HCEC 1CT (cell line): ENCODE measurements around the gene C5.
A peak's percentile ranks its signal among the peaks of the same experiment; 100 is the strongest.
"Not testable (repeated sequence)": the region's sequence is repeated elsewhere in the genome, so short reads cannot be mapped to it uniquely, and the experiment has no call there.

Experiments used
- DNase-seq: peaks from one replicate; pipeline ENCODE4 v3.0.0-alpha.2; 2017

Gene C5

DNA sequence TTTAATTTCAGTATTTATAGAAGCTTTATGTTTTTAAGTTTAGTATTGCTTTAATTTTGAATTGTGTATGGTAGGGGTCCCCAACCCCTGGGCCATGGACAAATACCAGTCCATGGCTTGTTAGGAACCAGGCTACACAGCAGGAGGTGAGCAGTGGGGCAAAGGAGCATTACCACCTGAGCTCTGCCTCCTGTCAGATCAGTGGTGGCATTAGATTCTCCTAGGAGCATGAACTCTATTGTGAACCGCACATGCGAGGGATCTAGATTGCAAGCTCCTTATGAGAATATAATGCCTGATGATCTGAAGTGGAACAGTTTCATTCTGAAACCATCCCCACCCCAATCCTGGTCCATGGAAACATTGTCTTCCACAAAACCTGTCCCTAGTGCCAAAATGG, 1.9 kb downstream of the C5 start:
- DNase-seq: no peak

GRCh38 chr9:121038804-121039203, 11.3 kb downstream of the C5 start:
- DNase-seq: no peak

GRCh38 chr9:121038362-121038761, 11.7 kb downstream of the C5 start:
- DNase-seq: no peak

DNA sequence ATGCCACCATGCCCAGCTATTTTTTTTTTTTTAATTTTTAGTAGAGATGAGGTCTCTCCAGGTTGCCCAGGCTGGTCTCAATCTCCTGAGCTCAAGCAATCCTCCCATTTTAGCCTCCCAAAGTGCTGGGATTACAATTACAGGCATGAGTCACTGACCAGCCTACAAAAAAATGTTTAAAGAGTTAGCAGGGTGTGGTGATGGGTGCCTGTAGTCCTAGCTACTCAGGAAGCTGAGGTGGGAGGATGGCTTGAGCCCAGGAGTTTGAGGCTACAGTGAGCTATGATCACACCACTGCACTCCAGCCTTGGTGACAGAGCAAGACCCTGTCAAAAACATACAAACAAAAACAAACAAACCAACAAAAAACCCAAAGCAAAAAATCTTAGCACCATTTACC, 14.4 kb downstream of the C5 start:
- peak; percentile 20 for DNase-seq

- DNase-seq: no peak
Observed at GRCh38 chr9:121034529-121034928, 15.5 kb downstream of the C5 start.

DNA sequence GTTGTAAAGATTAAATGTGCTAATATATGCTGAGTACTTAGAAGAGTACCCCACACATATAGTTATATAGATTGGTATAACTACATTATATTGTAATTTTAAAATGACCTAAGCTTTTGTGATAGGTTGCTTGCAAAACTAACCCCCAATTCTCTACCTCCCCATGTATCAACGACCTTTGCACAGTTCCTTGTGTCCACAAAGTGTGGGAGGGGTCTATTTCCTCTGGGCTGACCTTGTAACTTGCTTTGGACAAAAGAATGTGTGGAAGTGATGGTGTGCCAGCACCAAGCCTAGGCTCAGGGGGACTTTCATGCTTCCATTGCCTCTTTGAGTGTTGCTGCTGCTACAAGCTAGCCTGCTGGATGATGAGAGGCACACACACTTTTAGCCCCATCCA, 20.6 kb downstream of the C5 start:
- DNase-seq: no peak

- not testable (repeated sequence) for DNase-seq
Observed at GRCh38 chr9:121028285-121028684, 21.8 kb downstream of the C5 start.

- no peak for DNase-seq
Observed at GRCh38 chr9:121026768-121027167, 23.3 kb downstream of the C5 start.

DNA sequence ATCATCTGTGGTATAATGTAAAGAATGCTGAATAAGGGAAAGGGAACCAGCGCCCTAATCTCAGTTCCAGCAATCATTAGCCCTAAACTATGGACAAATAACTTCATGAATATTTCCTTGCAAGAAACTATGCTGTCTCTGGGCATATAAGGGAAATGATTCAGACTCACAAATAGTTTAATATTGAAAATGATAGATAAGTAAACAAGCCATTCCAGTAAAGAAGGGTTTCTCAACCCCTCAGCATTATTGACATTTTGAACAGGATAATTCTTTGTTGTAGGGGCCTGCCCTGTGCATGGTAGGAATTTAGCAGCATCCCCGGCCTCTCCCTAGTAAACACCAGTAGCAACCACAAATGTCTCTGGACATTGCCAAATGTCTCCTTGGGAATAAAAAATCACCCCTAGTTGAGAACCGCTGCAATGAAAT, 23.8 kb downstream of the C5 start:
- peak; percentile 8 for DNase-seq

DNA sequence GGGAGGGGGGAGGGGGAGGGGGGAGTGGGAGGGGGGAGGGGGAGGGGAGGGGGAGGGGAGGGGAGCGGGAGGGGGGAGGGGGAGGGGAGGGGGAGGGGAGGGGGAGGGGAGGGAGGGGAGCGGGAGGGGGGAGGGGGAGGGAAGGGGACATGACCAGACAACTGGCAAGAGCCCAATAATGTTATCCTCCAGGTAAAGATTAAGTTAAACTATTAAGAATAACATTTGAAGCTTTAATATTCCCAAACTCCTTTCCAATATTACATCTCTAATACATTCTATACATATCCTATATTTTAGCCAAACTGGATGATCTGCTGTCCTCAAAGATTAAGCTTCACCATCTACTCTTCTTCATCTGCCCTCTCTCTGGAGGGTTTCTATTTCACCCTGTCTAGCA, 25.8 kb downstream of the C5 start:
- no peak for DNase-seq

DNA sequence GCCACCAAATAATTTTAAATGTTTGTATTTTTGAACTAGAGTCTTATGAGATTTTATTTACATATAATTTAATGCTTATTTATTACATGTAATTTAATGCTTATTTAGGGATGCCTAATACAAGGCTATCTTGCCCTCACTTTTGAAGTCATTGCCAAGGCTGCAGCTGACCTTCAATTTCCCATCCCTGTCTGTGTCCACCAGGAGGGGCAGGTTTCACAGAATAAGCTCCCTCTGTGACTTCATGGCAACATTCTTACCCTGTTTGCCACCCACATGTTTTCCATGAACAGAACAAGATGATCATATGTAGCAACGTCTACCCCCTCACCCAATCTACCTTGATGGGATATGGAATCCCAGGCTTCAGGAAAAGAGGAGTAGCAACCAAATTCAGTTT, 27.0 kb downstream of the C5 start:
- peak; percentile 25 for DNase-seq

- DNase-seq: no peak
Observed at GRCh38 chr9:121021301-121021700, 28.8 kb downstream of the C5 start.

DNA sequence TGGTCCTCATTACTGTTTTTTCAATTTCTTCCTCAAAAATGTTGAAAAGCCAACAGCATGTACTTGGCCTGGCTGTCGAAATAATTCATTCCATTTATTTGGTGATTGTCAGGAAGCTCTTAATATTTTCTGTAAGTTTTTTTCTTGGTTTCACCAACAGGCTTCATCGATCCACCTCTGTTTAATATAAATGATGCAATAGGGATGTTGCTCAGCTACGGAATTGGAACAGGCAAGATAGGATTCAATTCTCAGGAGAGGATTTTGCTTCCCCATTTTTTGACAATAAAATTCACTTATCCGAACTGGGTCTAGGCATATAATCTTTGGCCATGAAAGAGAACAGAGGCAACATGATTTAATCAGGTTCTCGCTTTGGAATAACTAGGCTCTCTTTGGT, 30.8 kb downstream of the C5 start:
- no peak for DNase-seq

GRCh38 chr9:121013911-121014310, 36.2 kb downstream of the C5 start:
- DNase-seq: no peak

DNA sequence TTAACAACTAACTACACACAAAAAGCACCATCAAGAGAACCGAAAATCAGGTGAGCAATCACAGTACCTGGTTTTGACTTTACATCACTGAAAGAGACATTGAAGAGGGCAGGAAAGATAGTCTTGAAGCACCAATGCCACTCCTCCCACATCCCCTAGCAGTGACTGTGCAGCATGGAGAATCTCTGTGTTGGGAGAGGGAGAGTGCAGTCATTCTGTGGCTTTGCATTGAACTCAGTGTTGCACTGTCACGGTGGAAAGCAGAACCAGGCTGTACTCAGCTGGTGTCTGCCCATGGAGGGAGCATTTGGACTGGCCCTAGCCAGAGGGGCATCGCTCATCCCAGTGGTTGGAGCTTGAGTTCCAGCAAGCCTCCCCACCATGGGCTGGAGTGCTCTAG, 40.4 kb downstream of the C5 start:
- no peak for DNase-seq

GRCh38 chr9:120999317-120999716, 50.8 kb downstream of the C5 start:
- no peak for DNase-seq

DNA sequence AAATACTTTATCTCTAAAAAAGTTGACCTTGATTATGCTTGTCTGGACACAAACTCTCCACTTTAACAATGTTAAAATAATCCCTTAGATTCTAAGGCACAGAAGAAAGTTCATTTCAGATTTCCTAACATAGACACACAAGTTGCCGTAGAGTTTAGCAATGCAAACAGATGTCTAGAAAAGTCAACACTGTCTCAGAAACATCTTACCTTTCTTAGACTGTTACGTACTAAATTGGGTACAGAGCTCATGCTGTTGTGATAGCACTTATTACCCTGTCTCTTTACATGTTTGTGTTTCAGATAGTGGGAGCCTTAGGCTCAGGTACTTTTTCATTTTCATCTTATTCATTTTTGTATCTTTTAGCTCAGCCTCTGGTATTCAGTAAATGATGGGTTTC, 52.0 kb downstream of the C5 start:
- no peak for DNase-seq

DNA sequence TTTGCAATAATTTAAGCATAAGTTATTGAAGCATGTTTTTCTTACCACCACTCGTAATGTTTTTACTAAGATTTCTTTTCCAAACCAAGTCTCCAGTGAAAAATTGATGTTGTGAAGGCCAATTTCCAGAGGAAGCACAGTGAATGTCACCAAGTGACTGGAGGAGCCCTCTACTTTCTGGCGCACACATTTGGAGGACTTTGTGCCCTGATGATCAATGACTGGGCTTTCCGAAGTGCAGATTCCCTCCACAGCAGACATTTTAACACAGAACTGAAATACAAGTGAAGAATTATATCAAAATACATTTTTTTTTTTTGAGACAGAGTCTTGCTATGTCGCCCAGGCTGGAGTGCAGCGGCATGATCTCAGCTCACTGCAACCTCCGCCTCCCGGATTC, 52.6 kb downstream of the C5 start:
- no peak for DNase-seq

GRCh38 chr9:120996409-120996808, 53.7 kb downstream of the C5 start:
- DNase-seq: no peak

DNA sequence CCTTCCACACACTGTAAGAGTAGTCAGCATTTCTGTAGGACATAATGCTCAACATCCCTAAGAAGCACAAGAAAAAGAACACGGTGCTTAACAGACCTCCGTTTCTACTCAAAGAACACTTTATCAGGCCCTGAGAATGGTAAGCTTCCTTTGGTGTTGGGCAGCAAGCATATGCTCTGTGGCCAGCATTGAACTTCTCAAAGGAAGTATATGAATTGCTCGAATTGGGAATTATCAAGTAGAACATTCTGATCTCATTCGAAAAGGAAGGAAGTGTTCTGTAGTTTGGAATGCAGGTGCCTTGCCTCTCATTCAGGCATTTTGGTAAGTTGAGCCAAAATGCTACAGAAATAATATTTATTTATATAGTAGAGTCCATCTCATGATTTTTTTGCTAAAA, 61.0 kb downstream of the C5 start:
- no peak for DNase-seq

DNA sequence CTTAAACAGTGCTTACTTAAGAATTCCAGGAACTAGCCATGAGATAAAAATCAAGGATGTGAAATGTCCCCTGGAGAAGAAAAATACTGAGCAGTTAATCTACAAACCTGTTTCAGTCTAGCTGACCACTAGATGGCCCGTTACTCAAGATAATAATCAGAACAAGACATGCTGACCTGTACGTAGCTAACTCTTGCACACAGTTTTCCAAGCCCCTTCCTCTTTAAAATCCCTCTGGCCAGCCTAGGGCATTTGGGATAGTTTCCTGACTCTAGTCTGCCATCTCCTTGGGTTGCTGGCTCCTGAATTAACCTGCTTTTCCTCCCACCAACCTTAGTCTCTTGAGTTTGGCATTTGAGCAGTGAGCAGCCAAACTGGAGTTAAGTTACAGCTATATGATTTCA, 64.3 kb downstream of the C5 start:
- DNase-seq: peak; percentile 59

GRCh38 chr9:120983259-120983837, 66.7 kb downstream of the C5 start:
- no peak for DNase-seq

- peak; percentile 58 for DNase-seq
Observed at GRCh38 chr9:120982836-120983235, 67.2 kb downstream of the C5 start.

- no peak for DNase-seq
Observed at GRCh38 chr9:120980951-120981350, 69.1 kb downstream of the C5 start.

DNA sequence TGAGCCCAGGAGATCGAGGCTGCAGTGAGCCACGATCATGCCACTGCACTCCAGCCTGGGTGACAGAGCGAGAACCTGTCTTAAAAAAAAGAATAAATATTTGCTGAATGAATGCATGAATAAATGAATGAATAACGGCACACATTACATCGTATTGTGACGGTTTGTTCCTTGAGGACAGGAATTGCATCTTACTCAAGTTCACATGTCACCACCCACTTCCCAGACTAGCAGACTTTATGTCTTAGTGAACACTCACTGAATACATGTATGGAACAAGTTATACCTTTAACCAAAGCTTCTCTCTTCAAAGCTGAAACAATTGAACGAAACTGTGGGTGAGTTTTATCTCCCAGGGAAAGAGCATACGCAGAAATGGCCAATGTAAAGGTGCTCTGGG, 70.3 kb downstream of the C5 start:
- DNase-seq: no peak

GRCh38 chr9:120978987-120979386, 71.1 kb downstream of the C5 start:
- no peak for DNase-seq
